Smooth muscle cell of the coronary artery (primary cell): Measurements from ENCODE around the gene GOLPH3. TPM values are rescaled to one million over a fixed set of nuclear protein-coding genes. Genes with fewer than 3 reads are reported as not detected.

Experiments
- total RNA-seq: library from RNA; depleted of rRNA; stranded (reverse); fragments of >200 nt; gene quantifications from 2 replicates; pipeline ENCODE4 v1.2.3, GENCODE V29; 2014; ENCODE audit warnings: low replicate concordance

GOLPH3 gene
- 69.6 and 70.9 TPM in 2 replicates for total RNA-seq

GRCh38 chr5:32174011-32174870 is at the start of gene GOLPH3:
Gene GOLPH3 (minus strand): TSS chr5:32174319. CDS start chr5:32174034, 285 bp downstream.

Other genes starting within 250 kb of the GOLPH3 start
- gene MTMR12, start 138.6 kb upstream of the GOLPH3 start, total RNA-seq = 9.4 and 10.2 TPM in 2 replicates